ENCODE results near the gene HKDC1. TPM values are rescaled to one million over a fixed set of nuclear protein-coding genes. Genes with fewer than 3 reads are reported as not detected.
A peak's percentile ranks its signal among the peaks of the same experiment; 100 is the strongest.

The HKDC1 gene
- total and polyA plus RNA-seq, 2 donors (not counting 1 experiment from before 2014, with no cell fraction given) = 0.01 TPM; not detected in 1

GRCh38 chr10:69220507-69220906 is 375 bp downstream of the HKDC1 start:
- Histone ChIP-seq H4K20me1 (ENCODE audit: control insufficient read depth, insufficient read depth, low read length, poor library complexity, severe bottlenecking) (no peaks in the 10 kb centered on the region), H3K27ac (ENCODE audit: low read length in 2 of 2) (no peak overlapping the region), H3K9me3 (ENCODE audit: control extremely low read depth in 1 of 3, control insufficient read depth in 2 of 3, insufficient read depth in 1 of 3, low read length in 2 of 3) (no peaks in the 10 kb centered on the region), H3K4me1 (ENCODE audit: control insufficient read depth in 2 of 2, insufficient read depth in 2 of 2, low read length in 2 of 2) (peaks cover 20 to 24% of the 10 kb centered on the region in 2 donors), H3K36me3 (replicated peaks in 1 of 2; ENCODE audit: control extremely low read depth in 1 of 2, control insufficient read depth in 1 of 2, extremely low read depth in 1 of 2, insufficient read depth in 2 of 2, low read length in 1 of 2) (no peaks in the 10 kb centered on the region), H3K4me2 (replicated peaks; ENCODE audit: low read depth, low read length, poor library complexity, severe bottlenecking) (no peak overlapping the region), H3K4me3 (ENCODE audit: control extremely low read depth in 1 of 5, extremely low read depth in 1 of 5, insufficient read depth in 1 of 5, low read depth in 2 of 5, low read length in 4 of 5) (no peak overlapping the region), H2AFZ (ENCODE audit: insufficient read depth, low read depth, low read length, poor library complexity, severe bottlenecking) (no peak overlapping the region), H3K79me2 (ENCODE audit: control insufficient read depth, insufficient read depth, low read length) (no peaks in the 10 kb centered on the region), H3K9ac (ENCODE audit: low read length) (no peak overlapping the region), H3K27me3 (replicated peaks in 1 of 4; ENCODE audit: control extremely low read depth in 1 of 4, control insufficient read depth in 3 of 4, insufficient read depth in 4 of 4, low read length in 3 of 4) (no peaks in the 10 kb centered on the region)
- ATAC-seq (ENCODE audit: low read depth) (no peak), DNase-seq (no peak)
- H3K9me3 Mint-ChIP-seq (ENCODE audit: insufficient read depth) = no peaks in the 10 kb centered on the region
- TF ChIP-seq, protein P1, sequence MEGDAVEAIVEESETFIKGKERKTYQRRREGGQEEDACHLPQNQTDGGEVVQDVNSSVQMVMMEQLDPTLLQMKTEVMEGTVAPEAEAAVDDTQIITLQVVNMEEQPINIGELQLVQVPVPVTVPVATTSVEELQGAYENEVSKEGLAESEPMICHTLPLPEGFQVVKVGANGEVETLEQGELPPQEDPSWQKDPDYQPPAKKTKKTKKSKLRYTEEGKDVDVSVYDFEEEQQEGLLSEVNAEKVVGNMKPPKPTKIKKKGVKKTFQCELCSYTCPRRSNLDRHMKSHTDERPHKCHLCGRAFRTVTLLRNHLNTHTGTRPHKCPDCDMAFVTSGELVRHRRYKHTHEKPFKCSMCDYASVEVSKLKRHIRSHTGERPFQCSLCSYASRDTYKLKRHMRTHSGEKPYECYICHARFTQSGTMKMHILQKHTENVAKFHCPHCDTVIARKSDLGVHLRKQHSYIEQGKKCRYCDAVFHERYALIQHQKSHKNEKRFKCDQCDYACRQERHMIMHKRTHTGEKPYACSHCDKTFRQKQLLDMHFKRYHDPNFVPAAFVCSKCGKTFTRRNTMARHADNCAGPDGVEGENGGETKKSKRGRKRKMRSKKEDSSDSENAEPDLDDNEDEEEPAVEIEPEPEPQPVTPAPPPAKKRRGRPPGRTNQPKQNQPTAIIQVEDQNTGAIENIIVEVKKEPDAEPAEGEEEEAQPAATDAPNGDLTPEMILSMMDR (IDR thresholded peaks at IDR 0.05) = no peak
- TF ChIP-seq EZH2 (IDR thresholded peaks at IDR 0.05; ENCODE audit: borderline replicate concordance, insufficient read depth, low read depth, low read length, poor library complexity, severe bottlenecking) = no peak
- no peak overlapping the region for H3K4me3 Mint-ChIP-seq
- H3K27ac Mint-ChIP-seq = no peak overlapping the region
- WGBS (ENCODE audit: insufficient coverage) = 100% methylated on average over 4 of the region's 9 CpGs
- ChIA-PET CTCF (interaction anchor here (0.8 to 1.4 kb wide), 2 partner anchors 8 to 11 kb away, joined by 3 read pairs; no protein-coding TSS in a partner anchor), POLR2A (no interaction called here)
- H3K27me3 Mint-ChIP-seq = peaks cover 9% of the 10 kb centered on the region
- H3K4me1 Mint-ChIP-seq = peaks cover 23% of the 10 kb centered on the region
- intact Hi-C loops (cut with micrococcal nuclease) = loop anchor here (5.0 kb wide), 1 partner anchor 98 kb away; the partner anchor contains the start of gene VPS26A

DNA sequence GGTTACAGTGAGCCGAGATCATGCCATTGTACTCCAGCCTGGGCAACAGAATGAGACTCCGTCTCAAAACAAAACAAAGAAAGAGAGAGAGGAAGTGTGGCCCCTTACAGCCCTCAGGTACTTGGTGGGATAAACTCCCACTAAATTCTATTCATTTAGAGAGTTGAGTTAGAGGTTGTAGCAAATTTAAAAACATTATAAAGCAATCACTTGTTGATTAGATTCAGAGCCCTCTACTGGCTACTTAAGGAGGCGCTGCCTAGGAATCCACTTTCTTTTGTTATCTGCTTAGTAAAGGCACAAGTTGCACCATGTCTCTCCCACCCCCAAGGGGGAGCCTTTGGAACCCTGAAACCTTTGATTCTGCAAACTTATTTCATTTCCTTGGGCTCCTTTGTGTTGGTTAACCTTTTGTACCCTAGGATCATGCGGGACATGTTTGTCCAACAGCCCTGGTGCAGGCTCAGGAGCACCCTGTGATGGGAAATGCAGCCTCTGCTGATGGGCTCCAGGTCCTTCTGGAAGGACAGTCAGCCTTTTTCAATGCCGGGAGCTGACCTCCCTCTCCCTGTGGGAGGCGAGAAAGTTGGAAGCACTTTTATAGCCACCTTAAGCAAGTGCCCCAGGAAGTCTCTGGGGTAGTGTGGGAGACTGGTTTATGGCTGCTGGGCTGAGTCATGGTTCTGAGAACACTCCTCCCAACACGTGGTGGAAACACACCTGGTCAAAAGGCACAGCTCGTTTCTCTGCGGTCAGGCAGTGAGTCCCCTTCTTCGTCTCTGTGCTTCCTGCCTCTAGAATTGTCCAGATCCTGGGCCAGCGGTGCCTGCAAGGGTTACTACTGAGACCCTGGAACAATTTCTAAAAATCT is 2.3 kb downstream of the HKDC1 start:
- WGBS (ENCODE audit: insufficient coverage) = 15% methylated on average over 7 of the region's 11 CpGs
- Histone ChIP-seq H4K20me1 (ENCODE audit: control insufficient read depth, insufficient read depth, low read length, poor library complexity, severe bottlenecking) (no peaks in the 10 kb centered on the region), H3K4me3 (ENCODE audit: control extremely low read depth in 1 of 5, extremely low read depth in 1 of 5, insufficient read depth in 1 of 5, low read depth in 2 of 5, low read length in 4 of 5) (peak overlapping the region in 1 of 5 experiments; percentile 15), H3K9me3 (ENCODE audit: control extremely low read depth in 1 of 3, control insufficient read depth in 2 of 3, insufficient read depth in 1 of 3, low read length in 2 of 3) (no peaks in the 10 kb centered on the region), H3K9ac (ENCODE audit: low read length) (peak overlapping the region; percentile 21), H3K27me3 (replicated peaks in 1 of 4; ENCODE audit: control extremely low read depth in 1 of 4, control insufficient read depth in 3 of 4, insufficient read depth in 4 of 4, low read length in 3 of 4) (no peaks in the 10 kb centered on the region), H3K27ac (ENCODE audit: low read length in 2 of 2) (no peak overlapping the region), H3K4me2 (replicated peaks; ENCODE audit: low read depth, low read length, poor library complexity, severe bottlenecking) (peak overlapping the region; percentile 47), H2AFZ (ENCODE audit: insufficient read depth, low read depth, low read length, poor library complexity, severe bottlenecking) (peak overlapping the region; percentile 58), H3K79me2 (ENCODE audit: control insufficient read depth, insufficient read depth, low read length) (no peaks in the 10 kb centered on the region), H3K36me3 (replicated peaks in 1 of 2; ENCODE audit: control extremely low read depth in 1 of 2, control insufficient read depth in 1 of 2, extremely low read depth in 1 of 2, insufficient read depth in 2 of 2, low read length in 1 of 2) (no peaks in the 10 kb centered on the region), H3K4me1 (ENCODE audit: control insufficient read depth in 2 of 2, insufficient read depth in 2 of 2, low read length in 2 of 2) (peaks cover 20 to 29% of the 10 kb centered on the region in 2 donors)
- ATAC-seq (ENCODE audit: low read depth) (peak; percentile 85), DNase-seq (peak; percentile 60)
- H3K27ac Mint-ChIP-seq = peak overlapping the region; percentile 75
- CTCF ChIA-PET = interaction anchor here (0.7 to 1.2 kb wide), 3 partner anchors 130 to 170 kb away, joined by 3 to 4 read pairs (median 3); no protein-coding TSS in a partner anchor
- no peaks in the 10 kb centered on the region for H3K27me3 Mint-ChIP-seq
- TF ChIP-seq EZH2 (IDR thresholded peaks at IDR 0.05; ENCODE audit: borderline replicate concordance, insufficient read depth, low read depth, low read length, poor library complexity, severe bottlenecking) = no peak
- TF ChIP-seq, protein P1 (IDR thresholded peaks at IDR 0.05) = peak; percentile 79
- POLR2A ChIA-PET = no interaction called here
- intact Hi-C loops (cut with micrococcal nuclease) = loop anchor here (1.0 to 5.0 kb wide), 3 partner anchors 42 to 217 kb away; partner anchors contain the start of genes SUPV3L1 and VPS26A
- peak overlapping the region; percentile 53 for H3K4me3 Mint-ChIP-seq
- peaks cover 26% of the 10 kb centered on the region for H3K4me1 Mint-ChIP-seq
- no peaks in the 10 kb centered on the region for H3K9me3 Mint-ChIP-seq (ENCODE audit: insufficient read depth)
